Loucy (cell line): Measurements from ENCODE around the gene AP5B1.

Experiments used
- CTCF ChIP-seq: fragments of 200-600 bp; sonication (generic); conservative IDR thresholded peaks from 2 replicates; pipeline ENCODE4 v1.5.1; 2014; ENCODE audit warnings: mild to moderate bottlenecking, antibody characterized with exemption, low read length
- EZH2phosphoT487 ChIP-seq: fragments of 200-600 bp; IDR thresholded peaks from 2 replicates; pipeline ENCODE4 v1.6.1; 2018; ENCODE audit warnings: antibody characterized with exemption, mild to moderate bottlenecking, moderate library complexity, borderline replicate concordance

- TF ChIP-seq CTCF (no peak), EZH2phosphoT487 (no peak)
These were observed 9.1 kb downstream of the AP5B1 start for GRCh38 chr11:65771589-65772112.
